Ishikawa (cell line): ENCODE measurements around the gene PAEP.

Source experiments
- CEBPB ChIP-seq: IDR thresholded peaks from 2 replicates; pipeline ENCODE4 v1.6.1; 2012
- EP300 ChIP-seq: IDR thresholded peaks from 2 replicates; pipeline ENCODE4 v1.6.1; 2012; ENCODE audit warnings: borderline replicate concordance
- FOXM1 ChIP-seq: IDR thresholded peaks from 2 replicates; pipeline ENCODE4 v1.6.1; 2012; ENCODE audit warnings: low read depth, borderline replicate concordance
- MAX ChIP-seq: IDR thresholded peaks from 2 replicates; pipeline ENCODE4 v1.6.1; 2012
- NFIC ChIP-seq: IDR thresholded peaks from 2 replicates; pipeline ENCODE4 v1.6.1; 2012
- RAD21 ChIP-seq: IDR thresholded peaks from 2 replicates; pipeline ENCODE4 v1.6.1; 2012; ENCODE audit warnings: low read depth
- REST ChIP-seq: IDR thresholded peaks from 2 replicates; pipeline ENCODE4 v1.6.1; 2012; ENCODE audit warnings: low read depth, mild to moderate bottlenecking
- TAF1 ChIP-seq: IDR thresholded peaks from 2 replicates; pipeline ENCODE4 v1.6.1; 2012; ENCODE audit warnings: low read depth, mild to moderate bottlenecking
- TCF12 ChIP-seq: IDR thresholded peaks from 2 replicates; pipeline ENCODE4 v1.6.1; 2012; ENCODE audit warnings: low read depth
- YY1 ChIP-seq: IDR thresholded peaks from 2 replicates; pipeline ENCODE4 v1.6.1; 2012; ENCODE audit warnings: low read depth
- ZBTB7A ChIP-seq: IDR thresholded peaks from 2 replicates; pipeline ENCODE4 v1.6.1; 2012; ENCODE audit warnings: low read depth

GRCh38 chr9:135588371-135588770 lies 26.8 kb downstream of the PAEP start:
- TF ChIP-seq RAD21 = no peak
- no peak for TF ChIP-seq REST
- no peak for TF ChIP-seq MAX
- TF ChIP-seq EP300 = no peak
- TF ChIP-seq FOXM1 = no peak
- no peak for TF ChIP-seq CEBPB
- no peak for TF ChIP-seq NFIC
- TF ChIP-seq TAF1 = no peak
- TF ChIP-seq TCF12 = no peak
- no peak for TF ChIP-seq ZBTB7A
- no peak for TF ChIP-seq YY1
